Activated CD8-positive, alpha-beta memory T cell treated with anti-CD3 and anti-CD28 coated beads for 48 hours (primary cell): ENCODE data around the gene GNA14.
"Not testable (repeated sequence)": the region's sequence is repeated elsewhere in the genome, so short reads cannot be mapped to it uniquely, and the experiment has no call there.

Experiments used
- DNase-seq, 3 experiments: peaks; one replicate each; pipeline ENCODE4 v3.0.0-alpha.2; 2020; ENCODE audit warnings: low read depth in 2 of 3, low spot score in 2 of 3

GNA14 gene

GRCh38 chr9:77497322-77498198 is 150.6 kb downstream of the GNA14 start:
- DNase-seq = no peak

- no peak for DNase-seq
Observed at GRCh38 chr9:77495834-77496671, 152.1 kb downstream of the GNA14 start.

GRCh38 chr9:77490279-77490678 is 157.8 kb downstream of the GNA14 start:
- not testable (repeated sequence) for DNase-seq

- not testable (repeated sequence) for DNase-seq
Observed at GRCh38 chr9:77489405-77490163, 158.5 kb downstream of the GNA14 start.

- no peak for DNase-seq
Observed at GRCh38 chr9:77488439-77489126, 159.5 kb downstream of the GNA14 start.

GRCh38 chr9:77486968-77487367 is 161.2 kb downstream of the GNA14 start:
- no peak for DNase-seq

- no peak for DNase-seq
Observed at GRCh38 chr9:77486463-77486862, 161.7 kb downstream of the GNA14 start.

GRCh38 chr9:77475641-77476473 is 172.3 kb downstream of the GNA14 start:
- no peak for DNase-seq

- no peak for DNase-seq
Observed at GRCh38 chr9:77474936-77475335, 173.2 kb downstream of the GNA14 start.

- DNase-seq = no peak
Observed at GRCh38 chr9:77472646-77473045, 175.5 kb downstream of the GNA14 start.

GRCh38 chr9:77471572-77471971 is 176.6 kb downstream of the GNA14 start:
- no peak for DNase-seq

GRCh38 chr9:77469515-77470231 is 178.4 kb downstream of the GNA14 start:
- no peak for DNase-seq

GRCh38 chr9:77464661-77465060 is 183.5 kb downstream of the GNA14 start:
- no peak for DNase-seq

- no peak for DNase-seq
Observed at GRCh38 chr9:77463151-77463550, 185.0 kb downstream of the GNA14 start.

- no peak for DNase-seq
Observed at GRCh38 chr9:77462066-77462465, 186.1 kb downstream of the GNA14 start.

- DNase-seq = no peak
Observed at GRCh38 chr9:77460938-77461337, 187.2 kb downstream of the GNA14 start.

GRCh38 chr9:77457916-77458592 is 190.1 kb downstream of the GNA14 start:
- peak in 1 of 3 experiments; percentile 29 for DNase-seq

- DNase-seq = peak; percentile 49 to 59 (median 55)
Observed at GRCh38 chr9:77456829-77457437, 191.2 kb downstream of the GNA14 start.
